Stimulated activated CD4-positive, alpha-beta T cell treated with anti-CD3 and anti-CD28 coated beads, Interleukin-15, amount 100 ng/mL, for 1 hour (primary cell): ENCODE results near the gene CFAP61.

ENCODE experiments used
- DNase-seq, 2 donors: peaks; one replicate each; pipeline ENCODE4 v3.0.0-alpha.2; 2020; ENCODE audit warnings: low read depth in 1 of 2, low spot score in 1 of 2

The CFAP61 gene

GRCh38 chr20:20363799-20364592 lies 311.7 kb downstream of the CFAP61 start:
- DNase-seq: no peak

DNA sequence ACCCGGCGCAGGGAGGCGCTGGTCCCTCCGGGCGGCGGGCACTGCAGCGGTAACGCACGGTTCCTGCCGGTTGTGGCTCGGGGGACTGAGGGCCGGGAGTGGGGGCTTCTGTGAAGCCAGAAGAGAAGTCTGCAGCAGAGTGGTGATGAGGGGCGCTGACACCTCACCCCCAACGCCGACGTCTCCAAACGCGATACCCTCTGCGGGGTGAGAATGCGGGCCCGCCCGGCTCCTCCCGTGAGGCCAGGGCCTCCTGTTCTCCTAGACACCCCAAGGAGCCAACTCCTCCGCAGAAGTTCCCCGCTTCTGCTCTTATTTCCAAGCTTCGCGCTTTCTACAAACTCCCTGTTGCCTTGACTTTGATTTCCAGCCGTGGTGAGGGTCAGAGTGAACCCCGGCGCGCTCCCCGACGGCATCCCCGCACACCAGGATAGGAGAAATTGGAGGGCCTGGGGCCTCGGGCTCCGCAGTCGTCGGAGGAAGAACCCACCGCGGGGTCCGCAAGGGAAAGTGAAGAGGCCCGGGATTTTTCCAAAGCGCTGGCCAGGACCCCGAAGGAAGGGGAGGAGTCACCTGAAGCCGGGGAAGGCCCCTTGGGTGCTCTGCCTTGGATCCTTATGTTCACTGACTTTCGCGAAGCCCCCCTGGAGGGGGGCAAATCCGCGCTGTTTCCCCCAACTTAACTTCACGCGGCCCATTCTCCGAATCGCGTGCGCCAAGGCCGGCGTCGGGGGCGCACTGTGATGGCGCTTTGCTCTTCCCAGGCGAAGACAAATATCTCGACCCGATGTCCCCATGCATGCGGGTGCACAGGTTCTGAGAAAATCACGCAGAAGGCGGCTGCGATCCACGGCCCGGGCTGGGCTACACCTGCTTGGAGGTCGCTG lies 312.5 kb downstream of the CFAP61 start:
- DNase-seq: no peak

DNA sequence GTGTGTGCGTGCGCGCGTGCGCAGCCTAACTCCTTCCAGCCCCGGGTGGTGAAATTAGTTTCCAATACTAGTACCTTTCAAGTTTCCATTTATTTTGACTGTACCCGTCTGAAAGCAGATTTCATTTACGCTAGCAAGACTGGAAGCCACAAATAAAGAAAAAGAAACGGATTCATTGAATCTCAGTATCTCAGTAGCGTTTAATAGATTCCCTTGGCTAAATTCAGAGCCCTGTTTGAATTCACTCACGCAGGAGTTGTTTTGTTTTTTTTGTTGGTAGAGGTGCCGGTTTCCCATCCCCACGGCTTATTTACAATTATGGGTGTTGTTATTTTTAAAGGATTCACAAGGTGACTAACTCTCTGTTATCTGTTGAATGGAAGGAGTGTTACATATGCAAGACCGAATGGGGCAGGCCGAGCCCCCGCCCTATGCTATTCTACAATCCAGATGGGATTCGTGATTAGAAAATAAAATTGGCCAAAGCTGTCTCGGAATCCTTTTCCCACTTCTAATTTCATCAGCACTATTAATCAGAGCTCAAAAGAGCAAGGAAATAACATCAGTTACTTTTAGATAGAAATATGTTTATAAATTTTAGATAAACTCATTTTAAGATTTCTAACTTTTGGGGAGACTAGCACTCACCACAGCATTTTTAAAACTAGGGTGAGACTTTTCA lies 313.3 kb downstream of the CFAP61 start:
- DNase-seq: no peak

- no peak for DNase-seq
Measured at GRCh38 chr20:20366551-20366875, 314.2 kb downstream of the CFAP61 start.

- no peak for DNase-seq
Measured at GRCh38 chr20:20366876-20367574, 314.7 kb downstream of the CFAP61 start.

- DNase-seq: no peak
Measured at GRCh38 chr20:20367575-20368417, 315.5 kb downstream of the CFAP61 start, which contains the start of gene INSM1. INSM1 (plus strand) TSS chr20:20368104; CDS start chr20:20368268, 164 bp downstream.

GRCh38 chr20:20368418-20369249 lies 316.3 kb downstream of the CFAP61 start:
- no peak for DNase-seq

DNA sequence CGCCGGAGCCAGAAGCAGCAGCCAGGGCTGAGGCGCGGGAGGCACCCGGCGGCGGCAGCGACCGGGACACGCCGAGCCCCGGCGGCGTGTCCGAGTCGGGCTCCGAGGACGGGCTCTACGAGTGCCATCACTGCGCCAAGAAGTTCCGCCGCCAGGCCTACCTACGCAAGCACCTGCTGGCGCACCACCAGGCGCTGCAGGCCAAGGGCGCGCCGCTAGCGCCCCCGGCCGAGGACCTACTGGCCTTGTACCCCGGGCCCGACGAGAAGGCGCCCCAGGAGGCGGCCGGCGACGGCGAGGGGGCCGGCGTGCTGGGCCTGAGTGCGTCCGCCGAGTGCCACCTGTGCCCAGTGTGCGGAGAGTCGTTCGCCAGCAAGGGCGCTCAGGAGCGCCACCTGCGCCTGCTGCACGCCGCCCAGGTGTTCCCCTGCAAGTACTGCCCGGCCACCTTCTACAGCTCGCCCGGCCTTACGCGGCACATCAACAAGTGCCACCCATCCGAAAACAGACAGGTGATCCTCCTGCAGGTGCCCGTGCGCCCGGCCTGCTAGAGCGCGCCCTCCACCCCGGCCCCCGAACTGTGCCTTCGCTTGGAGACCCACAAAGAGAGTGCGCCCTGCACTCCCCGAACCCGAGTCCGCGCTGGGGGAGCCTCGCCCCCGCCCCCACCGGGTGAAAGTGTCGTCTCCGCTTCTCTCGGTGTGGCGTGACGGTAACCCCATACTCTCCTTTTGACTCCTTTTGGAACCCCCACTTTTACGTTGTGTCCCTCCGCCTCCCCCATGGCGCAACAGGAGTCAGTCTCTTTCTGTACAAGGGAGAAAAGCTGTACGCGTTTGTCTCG lies 317.1 kb downstream of the CFAP61 start:
- DNase-seq: no peak

DNA sequence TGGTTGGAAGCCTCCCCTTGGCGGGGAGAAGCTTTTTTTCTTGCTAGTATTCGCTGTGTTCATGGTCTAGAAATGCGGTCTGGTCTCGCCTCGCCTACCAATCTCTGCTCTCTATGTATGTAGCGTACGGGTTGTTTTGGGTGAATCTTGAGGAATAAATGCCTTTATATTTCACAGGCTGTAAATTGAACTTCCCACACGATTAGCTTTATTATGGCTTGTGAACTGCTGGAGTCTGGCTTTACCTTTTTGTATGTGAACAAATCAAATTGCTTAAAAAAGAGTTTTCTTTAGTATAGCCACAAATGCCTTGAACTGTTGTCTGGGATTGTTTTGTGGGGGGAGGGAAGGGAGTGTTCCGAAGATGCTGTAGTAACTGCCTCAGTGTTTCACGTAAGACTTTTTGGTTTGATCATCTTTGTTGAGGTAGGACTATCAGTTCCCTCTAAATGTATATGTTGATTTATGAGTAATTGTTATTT lies 317.8 kb downstream of the CFAP61 start:
- no peak for DNase-seq

DNA sequence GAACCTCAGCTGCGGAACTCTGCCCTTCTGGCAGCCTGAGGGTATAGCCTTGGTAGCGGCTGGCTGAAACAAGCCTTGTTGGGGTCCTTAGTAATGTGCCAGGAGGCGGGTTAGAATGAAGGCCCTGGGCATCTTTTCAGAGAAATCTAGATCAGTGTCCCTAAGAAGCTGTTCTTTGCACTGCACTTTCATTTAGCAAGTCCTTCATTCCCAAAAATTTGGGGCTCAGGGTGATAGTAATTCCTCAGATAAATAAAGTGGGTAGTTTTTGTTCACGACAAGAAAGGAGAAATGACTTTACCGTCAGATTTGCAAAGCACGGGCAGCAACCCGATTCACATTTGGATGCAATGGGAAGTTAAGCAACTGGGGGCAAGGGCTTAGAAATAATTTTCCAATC lies 318.8 kb downstream of the CFAP61 start:
- DNase-seq: no peak

GRCh38 chr20:20371681-20372080 lies 319.3 kb downstream of the CFAP61 start:
- DNase-seq: no peak

GRCh38 chr20:20373091-20373571 lies 320.8 kb downstream of the CFAP61 start:
- DNase-seq: no peak

- no peak for DNase-seq
Measured at GRCh38 chr20:20375862-20376261, 323.5 kb downstream of the CFAP61 start.

GRCh38 chr20:20386192-20386591 lies 333.9 kb downstream of the CFAP61 start:
- DNase-seq: no peak

- no peak for DNase-seq
Measured at GRCh38 chr20:20390393-20390792, 338.1 kb downstream of the CFAP61 start.

- no peak for DNase-seq
Measured at GRCh38 chr20:20391115-20391514, 338.8 kb downstream of the CFAP61 start.

DNA sequence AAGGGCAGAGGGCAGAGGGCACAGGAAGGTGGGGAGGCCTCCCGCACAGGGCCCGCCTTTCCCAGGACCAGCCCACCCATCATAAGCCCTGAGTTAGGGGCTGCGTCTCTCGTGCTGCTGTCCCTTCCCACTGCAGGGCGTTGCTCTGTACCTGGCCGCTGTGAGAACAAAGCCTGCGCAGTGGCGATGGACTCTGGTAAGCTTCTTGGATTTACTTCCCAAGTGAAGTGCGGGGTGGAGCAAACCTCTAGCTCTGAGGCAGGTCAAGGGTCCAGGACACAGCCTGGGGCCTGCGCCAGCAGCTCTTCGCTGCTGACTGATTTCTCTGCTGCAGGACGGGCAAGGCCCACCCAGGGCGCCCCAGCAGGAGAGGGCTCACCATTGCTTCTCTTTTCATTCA lies 339.4 kb downstream of the CFAP61 start:
- DNase-seq: no peak
